Left lobe of liver (tissue), 2 donors: ENCODE data around the gene YJEFN3. TPM values are rescaled to one million over a fixed set of nuclear protein-coding genes. Genes with fewer than 3 reads are reported as not detected.

Source experiments
- ATAC-seq: fragments of 200-7000 bp; cut with Tn5 transposase; one replicate; pipeline ENCODE4 v1.9.1; 2020; ENCODE audit warnings: mild to moderate bottlenecking, moderate library complexity
- DNase-seq: peaks from one replicate; pipeline ENCODE4 v3.0.0-alpha.2; 2020; ENCODE audit warnings: low spot score
- total RNA-seq: library from RNA; stranded (reverse); gene quantifications from one replicate; pipeline ENCODE4 v1.2.1, GENCODE V29; 2021
- donor health status: DM: no; HTN: no; CAD: no; lungs with moderate emphysema.
- donor health status: DM: no; HTN: yes; CAD: no.

YJEFN3 gene
- total RNA-seq, 1 donor from 2014 or later, result 5.9 TPM

DNA sequence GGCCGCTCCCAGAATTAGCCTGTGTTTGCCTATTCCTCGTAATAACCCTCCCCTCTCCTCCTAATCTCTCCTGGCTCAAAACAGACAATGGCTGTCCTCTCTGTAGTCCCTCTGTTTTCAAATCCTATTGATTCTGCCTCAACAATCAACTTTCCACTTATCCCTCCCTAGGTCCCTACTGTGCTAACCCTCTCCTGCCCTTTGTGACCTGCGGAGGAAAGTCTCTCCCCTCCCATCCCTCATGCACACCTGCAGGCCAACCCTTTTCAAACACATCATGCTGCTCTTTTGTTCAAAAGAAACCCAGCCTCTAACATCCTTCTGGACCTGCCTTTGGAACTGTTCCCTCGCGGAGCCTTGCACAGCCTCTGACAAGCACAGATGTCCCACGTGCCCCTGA, 46.7 kb downstream of the YJEFN3 start:
- ATAC-seq (no peak), DNase-seq (no peak)

DNA sequence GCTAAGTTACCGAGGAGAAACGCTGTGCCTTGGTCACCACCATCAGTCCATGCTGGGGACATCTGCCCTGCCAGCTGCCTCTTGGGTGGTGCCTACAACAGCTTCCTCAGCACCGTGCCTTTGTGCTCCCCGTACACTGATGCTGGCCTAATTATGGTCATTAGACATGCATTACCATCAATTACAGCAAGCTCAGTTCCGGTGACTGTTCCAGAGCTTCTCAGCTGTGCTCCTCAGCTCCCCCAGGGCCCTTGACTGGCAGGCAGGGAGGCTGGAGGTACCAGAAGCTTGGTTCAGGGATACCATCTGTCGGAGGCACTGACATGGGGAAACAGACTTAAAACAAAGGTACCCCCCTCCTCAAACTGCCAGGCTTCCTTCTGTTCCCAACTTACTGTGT, 49.5 kb downstream of the YJEFN3 start:
- ATAC-seq (no peak), DNase-seq (no peak)

DNA sequence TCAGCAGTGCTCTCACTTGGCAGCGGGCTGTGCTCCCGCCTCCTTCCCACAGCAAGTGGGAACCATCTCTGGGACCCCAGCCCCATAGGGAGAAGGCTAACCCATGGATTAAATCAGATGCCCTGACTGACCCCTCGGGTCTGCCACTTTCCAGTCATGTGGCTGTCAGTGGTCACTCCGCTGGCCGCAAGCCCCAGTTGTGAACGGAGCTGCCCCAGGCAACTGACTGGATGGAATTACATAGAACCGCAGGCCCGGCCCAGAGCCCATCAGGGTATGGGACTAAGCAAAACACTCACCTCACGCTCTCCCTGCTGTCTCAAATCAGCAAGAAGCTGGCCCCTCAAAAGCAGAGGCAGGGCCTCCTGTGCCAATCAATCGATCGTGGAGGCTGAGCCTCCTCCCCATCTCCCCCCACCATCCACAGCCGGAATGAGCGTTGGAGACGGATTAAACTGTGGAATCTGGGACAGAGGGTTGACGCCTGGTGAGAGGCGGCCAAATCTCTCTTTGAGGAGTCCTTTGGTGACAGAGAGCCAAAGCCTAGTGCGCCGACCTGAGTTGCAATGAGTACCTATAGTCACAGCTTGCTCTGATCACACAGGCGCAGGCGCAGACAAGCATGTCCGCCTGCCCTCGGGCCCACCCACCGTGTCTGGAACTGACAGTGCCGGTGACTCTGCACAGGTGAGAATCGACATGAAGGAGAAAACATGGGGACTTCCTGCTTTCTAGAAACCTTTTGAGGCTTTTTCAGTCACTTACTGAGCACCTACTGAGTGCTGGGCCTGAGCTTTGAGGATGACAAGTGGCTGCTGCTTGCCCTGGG, 51.0 kb downstream of the YJEFN3 start:
- ATAC-seq (no peak), DNase-seq (no peak)

DNA sequence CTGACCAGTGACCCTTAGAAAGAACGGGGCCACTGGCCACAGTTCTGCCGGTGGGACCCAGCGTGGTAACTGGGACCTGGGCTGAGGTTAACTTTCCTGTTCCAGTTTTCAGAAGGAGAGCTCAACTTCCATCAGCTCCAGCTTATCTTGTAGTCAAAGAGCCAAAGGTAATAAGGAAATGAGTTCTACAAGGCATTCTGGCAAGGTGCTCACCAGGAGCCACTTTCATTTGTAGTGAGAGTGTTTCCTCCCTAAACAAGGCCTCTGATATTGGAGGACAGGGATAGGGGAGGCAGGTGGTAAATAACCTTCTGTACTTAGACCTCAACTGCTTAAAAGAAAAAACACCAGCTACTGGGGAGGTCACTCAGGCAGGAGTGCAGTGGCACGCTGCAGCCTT, 51.7 kb downstream of the YJEFN3 start:
- no peak for ATAC-seq
- no peak for DNase-seq

DNA sequence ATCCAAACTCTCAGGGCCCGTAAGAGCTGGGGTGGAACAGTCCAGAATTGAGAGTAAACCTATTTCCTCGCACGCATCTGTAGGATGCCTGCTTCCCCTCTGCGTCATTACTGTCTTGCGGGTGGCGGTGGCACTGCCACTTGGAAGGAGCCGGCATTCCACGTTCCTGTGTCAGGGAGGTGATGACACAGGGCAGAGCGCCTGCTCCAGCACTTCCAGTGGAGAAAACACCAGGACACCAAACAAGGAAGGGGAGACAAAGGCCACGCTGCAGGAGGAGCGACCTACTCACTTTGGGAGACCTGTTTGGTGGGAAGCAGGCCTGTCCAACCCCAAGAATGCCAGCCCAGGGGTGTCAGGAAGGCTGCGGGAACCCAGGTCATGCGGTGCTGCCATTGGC, 52.7 kb downstream of the YJEFN3 start:
- DNase-seq (no peak), ATAC-seq (no peak)

DNA sequence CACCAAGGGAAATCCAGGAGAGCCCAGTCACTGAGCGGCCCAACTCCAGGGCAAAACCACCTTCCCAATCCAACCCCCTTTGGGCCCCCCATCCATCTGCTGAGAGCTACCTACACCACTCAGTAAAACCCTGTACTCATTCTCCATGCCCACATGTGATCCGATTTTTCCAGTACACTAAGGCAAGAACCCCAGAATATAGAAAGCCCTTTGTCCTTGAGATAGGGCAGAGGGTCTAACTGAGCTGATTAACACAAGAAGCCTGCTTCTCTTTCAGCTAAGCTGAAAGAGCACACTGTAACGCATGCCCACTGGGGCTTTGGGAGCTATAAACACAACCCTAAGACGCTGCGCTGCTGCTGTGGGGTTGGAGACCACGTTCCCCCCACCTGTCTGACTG, 53.8 kb downstream of the YJEFN3 start:
- ATAC-seq (no peak), DNase-seq (no peak)

DNA sequence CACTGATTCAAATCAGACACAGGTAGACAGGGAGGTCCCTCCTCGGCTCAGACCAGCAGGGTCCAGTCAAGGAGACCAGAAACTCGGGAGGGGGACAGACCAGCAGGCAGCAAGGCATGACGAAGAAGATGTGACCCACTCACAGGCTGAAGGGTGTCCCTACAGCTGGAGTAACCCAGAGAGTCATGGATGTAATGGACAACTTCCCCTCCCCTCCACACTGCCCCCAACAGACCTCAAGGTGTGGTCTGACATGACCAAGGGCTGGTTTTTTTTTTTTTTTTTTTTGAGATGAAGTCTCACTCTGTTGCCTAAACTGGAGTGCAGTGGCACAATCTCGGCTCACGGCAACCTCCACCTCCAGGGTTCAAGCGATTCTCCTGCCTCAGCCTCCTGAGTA, 55.6 kb downstream of the YJEFN3 start:
- DNase-seq (no peak), ATAC-seq (no peak)

Other genes starting within 250 kb of the YJEFN3 start
- 28.6 TPM for gene SUGP1, start 208.4 kb upstream of the YJEFN3 start, total RNA-seq
- 24.7 TPM for gene MAU2, start 208.1 kb upstream of the YJEFN3 start, total RNA-seq
- gene GATAD2A, start 123.2 kb upstream of the YJEFN3 start, total RNA-seq, result 36.1 TPM
- 1.8 TPM for gene TSSK6, start 13.4 kb upstream of the YJEFN3 start, total RNA-seq
- gene NDUFA13, start 12.7 kb upstream of the YJEFN3 start, total RNA-seq, result 200 TPM
- gene CILP2, start 9.4 kb downstream of the YJEFN3 start, total RNA-seq, result 0.10 TPM
- gene PBX4, start 89.8 kb downstream of the YJEFN3 start, total RNA-seq, result 0.18 TPM
- 1.3 TPM for gene LPAR2, start 99.3 kb downstream of the YJEFN3 start, total RNA-seq
- 3.7 TPM for gene GMIP, start 114.7 kb downstream of the YJEFN3 start, total RNA-seq
- 34.2 TPM for gene ATP13A1, start 134.8 kb downstream of the YJEFN3 start, total RNA-seq
- 3.4 TPM for gene ZNF101, start 139.9 kb downstream of the YJEFN3 start, total RNA-seq
- gene ZNF14, start 204.2 kb downstream of the YJEFN3 start, total RNA-seq, result 0.40 TPM